ENCODE results near the gene CTTNBP2.

DNA sequence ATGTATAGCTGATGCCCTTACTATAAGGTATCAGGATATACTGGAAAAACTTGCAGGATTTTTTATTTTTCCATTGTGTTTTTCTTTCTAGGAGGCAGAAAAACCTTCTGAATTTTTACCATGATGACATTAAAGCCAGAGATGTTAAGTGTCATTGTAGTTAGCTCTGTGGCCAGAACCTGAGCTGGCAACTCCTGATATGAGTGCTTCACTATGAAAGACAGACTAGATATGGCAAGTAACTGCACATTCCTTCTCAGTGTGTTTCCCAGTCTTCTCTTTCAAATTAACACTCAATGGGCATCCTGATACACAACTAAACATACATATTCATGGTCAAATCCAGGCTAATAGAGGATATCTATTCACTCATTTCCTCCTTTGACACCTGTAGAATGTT, 166.2 kb downstream of the CTTNBP2 start:
- TF ChIP-seq, protein P1, sequence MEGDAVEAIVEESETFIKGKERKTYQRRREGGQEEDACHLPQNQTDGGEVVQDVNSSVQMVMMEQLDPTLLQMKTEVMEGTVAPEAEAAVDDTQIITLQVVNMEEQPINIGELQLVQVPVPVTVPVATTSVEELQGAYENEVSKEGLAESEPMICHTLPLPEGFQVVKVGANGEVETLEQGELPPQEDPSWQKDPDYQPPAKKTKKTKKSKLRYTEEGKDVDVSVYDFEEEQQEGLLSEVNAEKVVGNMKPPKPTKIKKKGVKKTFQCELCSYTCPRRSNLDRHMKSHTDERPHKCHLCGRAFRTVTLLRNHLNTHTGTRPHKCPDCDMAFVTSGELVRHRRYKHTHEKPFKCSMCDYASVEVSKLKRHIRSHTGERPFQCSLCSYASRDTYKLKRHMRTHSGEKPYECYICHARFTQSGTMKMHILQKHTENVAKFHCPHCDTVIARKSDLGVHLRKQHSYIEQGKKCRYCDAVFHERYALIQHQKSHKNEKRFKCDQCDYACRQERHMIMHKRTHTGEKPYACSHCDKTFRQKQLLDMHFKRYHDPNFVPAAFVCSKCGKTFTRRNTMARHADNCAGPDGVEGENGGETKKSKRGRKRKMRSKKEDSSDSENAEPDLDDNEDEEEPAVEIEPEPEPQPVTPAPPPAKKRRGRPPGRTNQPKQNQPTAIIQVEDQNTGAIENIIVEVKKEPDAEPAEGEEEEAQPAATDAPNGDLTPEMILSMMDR (IDR thresholded peaks at IDR 0.05; ENCODE audit: insufficient read depth, low read length, poor library complexity, severe bottlenecking) = no peak
- no peak for TF ChIP-seq EZH2phosphoT487 (conservative IDR thresholded peaks at IDR 0.05; ENCODE audit: low read length)
